HepG2 (cell line): Measurements from ENCODE around the gene DPT. TPM values are rescaled to one million over a fixed set of nuclear protein-coding genes. Genes with fewer than 3 reads are reported as not detected.

Experiments used
- CCAR2 ChIP-seq: fragments of 200-400 bp; formaldehyde crosslinking; optimal IDR thresholded peaks from 2 replicates; pipeline ENCODE3; 2018; ENCODE audit warnings: low read depth, mild to moderate bottlenecking, low read length, moderate library complexity
- ELF4 ChIP-seq: sonication (generic); formaldehyde crosslinking; IDR thresholded peaks from 2 replicates; pipeline ENCODE4 v1.5.0; 2020; ENCODE audit warnings: missing genetic modification reagents, mild to moderate bottlenecking, moderate library complexity, borderline replicate concordance
- GLI4 ChIP-seq: sonication (generic); formaldehyde crosslinking; IDR thresholded peaks from 2 replicates; pipeline ENCODE4 v1.5.1; 2020; ENCODE audit warnings: missing genetic modification reagents, mild to moderate bottlenecking, moderate library complexity, borderline replicate concordance
- PHF20 ChIP-seq: sonication (generic); formaldehyde crosslinking; IDR thresholded peaks from 2 replicates; pipeline ENCODE4 v1.5.0; 2020; ENCODE audit warnings: mild to moderate bottlenecking, missing genetic modification reagents
- SMARCE1 ChIP-seq: fragments of 450-650 bp; IDR thresholded peaks from 2 replicates; pipeline ENCODE4 v1.6.1; 2017; ENCODE audit warnings: borderline replicate concordance
- SMYD3 ChIP-seq: sonication (generic); formaldehyde crosslinking; IDR thresholded peaks from 2 replicates; pipeline ENCODE4 v1.8.1; 2023; ENCODE audit warnings: mild to moderate bottlenecking, missing genetic modification reagents
- TCF7 ChIP-seq: sonication (generic); IDR thresholded peaks from 2 replicates; pipeline ENCODE4 v1.6.1; 2016; ENCODE audit warnings: antibody characterized with exemption, low read depth
- ZMYM3 ChIP-seq: sonication (generic); formaldehyde crosslinking; IDR thresholded peaks from 2 replicates; pipeline ENCODE4 v1.5.1; 2020; ENCODE audit warnings: mild to moderate bottlenecking, missing genetic modification reagents
- ZNF367 ChIP-seq: sonication (generic); formaldehyde crosslinking; IDR thresholded peaks from 2 replicates; pipeline ENCODE4 v1.4.0; 2020; ENCODE audit warnings: missing genetic modification reagents, borderline replicate concordance
- ZNF589 ChIP-seq: sonication (generic); formaldehyde crosslinking; conservative IDR thresholded peaks from 2 replicates; pipeline ENCODE4 v1.8.0; 2022; ENCODE audit warnings: mild to moderate bottlenecking, moderate library complexity, missing genetic modification reagents
- ZNF709 ChIP-seq: sonication (generic); formaldehyde crosslinking; IDR thresholded peaks from 2 replicates; pipeline ENCODE4 v1.5.0; 2020; ENCODE audit warnings: mild to moderate bottlenecking, missing genetic modification reagents
- ZNF850 ChIP-seq: sonication (generic); formaldehyde crosslinking; conservative IDR thresholded peaks from 2 replicates; pipeline ENCODE4 v1.9.0; 2021; ENCODE audit warnings: mild to moderate bottlenecking, missing genetic modification reagents
- ZSCAN29 ChIP-seq: sonication (generic); formaldehyde crosslinking; conservative IDR thresholded peaks from 2 replicates; pipeline ENCODE4 v1.4.0; 2020; ENCODE audit warnings: mild to moderate bottlenecking, missing genetic modification reagents
- ZSCAN30 ChIP-seq: sonication (generic); formaldehyde crosslinking; IDR thresholded peaks from 2 replicates; pipeline ENCODE4 v1.5.0; 2020; ENCODE audit warnings: mild to moderate bottlenecking, missing genetic modification reagents
- polyA plus RNA-seq, 8 experiments: library from polyadenylated mRNA; depleted of rRNA in 3 of 8; stranded (reverse) in 7 of 8; unstranded in 1 of 8; fragments of >200 nt; fragmentation: Illumina TruSeq in 4 of 8; extraction: Trizol in 4 of 8; gene quantifications; 2 replicates each; pipeline versions ENCODE4 v1.2.1 to v1.2.3, GENCODE V29; 2011 to 2016; ENCODE audit warnings: low read depth in 4 of 8, missing spikeins in 1 of 8, mixed read lengths in 1 of 8; ENCODE audit not compliant: insufficient read depth in 1 of 8
- total RNA-seq, 5 experiments: library from RNA; depleted of rRNA; stranded (reverse); fragments of >200 nt; fragmentation: Illumina TruSeq; extraction: Trizol; gene quantifications; 2 replicates each; pipeline ENCODE4 v1.2.3, GENCODE V29; 2016; ENCODE audit warnings: low read depth in 1 of 5
- TF ChIP-seq, protein P1 (sequence below): sonication (generic); formaldehyde crosslinking; IDR thresholded peaks from 2 replicates; pipeline ENCODE4 v1.5.1; 2020; ENCODE audit warnings: mild to moderate bottlenecking, missing genetic modification reagents, borderline replicate concordance
- TF ChIP-seq, protein P2 (sequence below): sonication (generic); formaldehyde crosslinking; IDR thresholded peaks from 2 replicates; pipeline ENCODE4 v1.4.0; 2020; ENCODE audit warnings: mild to moderate bottlenecking, missing genetic modification reagents
- TF ChIP-seq, protein P3 (sequence below): sonication (generic); formaldehyde crosslinking; IDR thresholded peaks from 2 replicates; pipeline ENCODE4 v1.9.0; 2022; ENCODE audit warnings: missing genetic modification reagents, mild to moderate bottlenecking, borderline replicate concordance
- TF ChIP-seq, protein P4 (sequence below): sonication (generic); formaldehyde crosslinking; IDR thresholded peaks from 2 replicates; pipeline ENCODE4 v1.8.0; 2022; ENCODE audit warnings: mild to moderate bottlenecking, missing genetic modification reagents, moderate library complexity
- TF ChIP-seq, protein P5 (sequence below): IDR thresholded peaks from 2 replicates; pipeline ENCODE4 v1.6.1; 2016
- TF ChIP-seq, protein P6 (sequence below): sonication (generic); formaldehyde crosslinking; IDR thresholded peaks from 2 replicates; pipeline ENCODE4 v1.4.0; 2020; ENCODE audit warnings: missing genetic modification reagents

Gene DPT
- total and polyA plus RNA-seq, 2 of the 13 experiments (the other 11 are each of a cell fraction or from before 2014, with no cell fraction given) = 0.04 TPM; not detected in 1

DNA sequence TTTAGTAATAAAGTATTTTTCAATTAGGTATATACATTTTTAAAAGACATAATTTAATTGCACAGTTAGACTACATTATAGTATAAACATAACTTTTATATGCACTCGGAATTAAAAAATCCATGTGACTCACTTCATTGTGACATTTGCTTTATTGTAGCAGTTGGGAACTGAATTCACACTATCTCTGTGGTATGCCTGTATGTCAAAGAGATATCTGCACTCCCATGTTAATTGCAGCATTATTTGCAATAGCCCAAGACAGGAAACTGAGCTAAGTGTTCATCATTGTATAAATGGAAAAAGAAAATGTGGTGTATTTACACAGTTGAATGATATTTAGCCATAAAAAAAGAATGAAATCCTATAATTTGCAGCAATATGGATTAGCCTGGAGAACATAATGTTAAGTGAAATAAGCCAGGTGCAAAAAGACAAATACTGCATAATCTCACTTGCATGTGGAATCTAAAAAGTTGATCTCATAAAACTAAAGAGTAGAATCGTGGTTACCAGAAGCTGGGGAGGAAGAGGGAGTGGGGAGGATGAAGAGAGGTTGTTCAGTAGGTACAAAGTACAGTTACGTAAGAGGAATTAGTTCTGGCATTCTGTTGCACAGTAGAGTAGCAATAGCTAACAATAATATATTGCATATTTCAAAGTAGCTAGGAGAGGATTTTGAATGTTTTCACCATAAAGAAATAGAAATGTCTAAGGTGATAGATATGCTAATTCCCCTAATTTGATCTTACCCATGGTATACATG, 64.8 kb downstream of the DPT start (continued):
- TF ChIP-seq TCF7 = no peak
- TF ChIP-seq ELF4 = no peak
- no peak for TF ChIP-seq GLI4 (CRISPR knock-in tag)
- TF ChIP-seq ZMYM3 = no peak
- TF ChIP-seq PHF20 = no peak
- TF ChIP-seq, protein P1, sequence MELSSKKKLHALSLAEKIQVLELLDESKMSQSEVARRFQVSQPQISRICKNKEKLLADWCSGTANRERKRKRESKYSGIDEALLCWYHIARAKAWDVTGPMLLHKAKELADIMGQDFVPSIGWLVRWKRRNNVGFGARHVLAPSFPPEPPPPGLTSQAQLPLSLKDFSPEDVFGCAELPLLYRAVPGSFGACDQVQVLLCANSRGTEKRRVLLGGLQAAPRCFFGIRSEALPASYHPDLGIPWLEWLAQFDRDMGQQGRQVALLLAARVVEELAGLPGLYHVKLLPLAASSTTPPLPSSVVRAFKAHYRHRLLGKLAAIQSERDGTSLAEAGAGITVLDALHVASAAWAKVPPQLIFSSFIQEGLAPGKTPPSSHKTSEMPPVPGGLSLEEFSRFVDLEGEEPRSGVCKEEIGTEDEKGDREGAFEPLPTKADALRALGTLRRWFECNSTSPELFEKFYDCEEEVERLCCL (CRISPR knock-in tag) = no peak
- TF ChIP-seq, protein P2, sequence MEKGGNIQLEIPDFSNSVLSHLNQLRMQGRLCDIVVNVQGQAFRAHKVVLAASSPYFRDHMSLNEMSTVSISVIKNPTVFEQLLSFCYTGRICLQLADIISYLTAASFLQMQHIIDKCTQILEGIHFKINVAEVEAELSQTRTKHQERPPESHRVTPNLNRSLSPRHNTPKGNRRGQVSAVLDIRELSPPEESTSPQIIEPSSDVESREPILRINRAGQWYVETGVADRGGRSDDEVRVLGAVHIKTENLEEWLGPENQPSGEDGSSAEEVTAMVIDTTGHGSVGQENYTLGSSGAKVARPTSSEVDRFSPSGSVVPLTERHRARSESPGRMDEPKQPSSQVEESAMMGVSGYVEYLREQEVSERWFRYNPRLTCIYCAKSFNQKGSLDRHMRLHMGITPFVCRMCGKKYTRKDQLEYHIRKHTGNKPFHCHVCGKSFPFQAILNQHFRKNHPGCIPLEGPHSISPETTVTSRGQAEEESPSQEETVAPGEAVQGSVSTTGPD (CRISPR knock-in tag) = no peak
- no peak for TF ChIP-seq ZSCAN29 (CRISPR knock-in tag)
- TF ChIP-seq ZNF850 (CRISPR knock-in tag) = no peak
- no peak for TF ChIP-seq SMARCE1
- no peak for TF ChIP-seq ZNF589 (CRISPR knock-in tag)
- TF ChIP-seq ZSCAN30 (CRISPR knock-in tag) = no peak
- TF ChIP-seq, protein P3, sequence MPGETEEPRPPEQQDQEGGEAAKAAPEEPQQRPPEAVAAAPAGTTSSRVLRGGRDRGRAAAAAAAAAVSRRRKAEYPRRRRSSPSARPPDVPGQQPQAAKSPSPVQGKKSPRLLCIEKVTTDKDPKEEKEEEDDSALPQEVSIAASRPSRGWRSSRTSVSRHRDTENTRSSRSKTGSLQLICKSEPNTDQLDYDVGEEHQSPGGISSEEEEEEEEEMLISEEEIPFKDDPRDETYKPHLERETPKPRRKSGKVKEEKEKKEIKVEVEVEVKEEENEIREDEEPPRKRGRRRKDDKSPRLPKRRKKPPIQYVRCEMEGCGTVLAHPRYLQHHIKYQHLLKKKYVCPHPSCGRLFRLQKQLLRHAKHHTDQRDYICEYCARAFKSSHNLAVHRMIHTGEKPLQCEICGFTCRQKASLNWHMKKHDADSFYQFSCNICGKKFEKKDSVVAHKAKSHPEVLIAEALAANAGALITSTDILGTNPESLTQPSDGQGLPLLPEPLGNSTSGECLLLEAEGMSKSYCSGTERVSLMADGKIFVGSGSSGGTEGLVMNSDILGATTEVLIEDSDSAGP (CRISPR knock-in tag) = no peak
- TF ChIP-seq ZNF367 (CRISPR knock-in tag) = no peak
- TF ChIP-seq ZNF709 (CRISPR knock-in tag) = no peak
- TF ChIP-seq, protein P4, sequence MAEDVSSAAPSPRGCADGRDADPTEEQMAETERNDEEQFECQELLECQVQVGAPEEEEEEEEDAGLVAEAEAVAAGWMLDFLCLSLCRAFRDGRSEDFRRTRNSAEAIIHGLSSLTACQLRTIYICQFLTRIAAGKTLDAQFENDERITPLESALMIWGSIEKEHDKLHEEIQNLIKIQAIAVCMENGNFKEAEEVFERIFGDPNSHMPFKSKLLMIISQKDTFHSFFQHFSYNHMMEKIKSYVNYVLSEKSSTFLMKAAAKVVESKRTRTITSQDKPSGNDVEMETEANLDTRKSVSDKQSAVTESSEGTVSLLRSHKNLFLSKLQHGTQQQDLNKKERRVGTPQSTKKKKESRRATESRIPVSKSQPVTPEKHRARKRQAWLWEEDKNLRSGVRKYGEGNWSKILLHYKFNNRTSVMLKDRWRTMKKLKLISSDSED (CRISPR knock-in tag) = no peak
- TF ChIP-seq CCAR2 = no peak
- no peak for TF ChIP-seq SMYD3 (CRISPR knock-in tag)
- TF ChIP-seq, protein P5, sequence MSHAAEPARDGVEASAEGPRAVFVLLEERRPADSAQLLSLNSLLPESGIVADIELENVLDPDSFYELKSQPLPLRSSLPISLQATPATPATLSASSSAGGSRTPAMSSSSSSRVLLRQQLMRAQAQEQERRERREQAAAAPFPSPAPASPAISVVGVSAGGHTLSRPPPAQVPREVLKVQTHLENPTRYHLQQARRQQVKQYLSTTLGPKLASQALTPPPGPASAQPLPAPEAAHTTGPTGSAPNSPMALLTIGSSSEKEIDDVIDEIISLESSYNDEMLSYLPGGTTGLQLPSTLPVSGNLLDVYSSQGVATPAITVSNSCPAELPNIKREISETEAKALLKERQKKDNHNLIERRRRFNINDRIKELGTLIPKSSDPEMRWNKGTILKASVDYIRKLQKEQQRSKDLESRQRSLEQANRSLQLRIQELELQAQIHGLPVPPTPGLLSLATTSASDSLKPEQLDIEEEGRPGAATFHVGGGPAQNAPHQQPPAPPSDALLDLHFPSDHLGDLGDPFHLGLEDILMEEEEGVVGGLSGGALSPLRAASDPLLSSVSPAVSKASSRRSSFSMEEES (CRISPR knock-in tag) = no peak
- TF ChIP-seq, protein P6, sequence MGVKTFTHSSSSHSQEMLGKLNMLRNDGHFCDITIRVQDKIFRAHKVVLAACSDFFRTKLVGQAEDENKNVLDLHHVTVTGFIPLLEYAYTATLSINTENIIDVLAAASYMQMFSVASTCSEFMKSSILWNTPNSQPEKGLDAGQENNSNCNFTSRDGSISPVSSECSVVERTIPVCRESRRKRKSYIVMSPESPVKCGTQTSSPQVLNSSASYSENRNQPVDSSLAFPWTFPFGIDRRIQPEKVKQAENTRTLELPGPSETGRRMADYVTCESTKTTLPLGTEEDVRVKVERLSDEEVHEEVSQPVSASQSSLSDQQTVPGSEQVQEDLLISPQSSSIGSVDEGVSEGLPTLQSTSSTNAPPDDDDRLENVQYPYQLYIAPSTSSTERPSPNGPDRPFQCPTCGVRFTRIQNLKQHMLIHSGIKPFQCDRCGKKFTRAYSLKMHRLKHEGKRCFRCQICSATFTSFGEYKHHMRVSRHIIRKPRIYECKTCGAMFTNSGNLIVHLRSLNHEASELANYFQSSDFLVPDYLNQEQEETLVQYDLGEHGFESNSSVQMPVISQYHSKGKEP (CRISPR knock-in tag) = no peak
